Stimulated activated CD4-positive, alpha-beta T cell treated with anti-CD3 and anti-CD28 coated beads, Interleukin-4, amount 100 ng/mL, for 1 hour (primary cell): ENCODE results near the gene ATP11A.

ENCODE experiments used
- DNase-seq: peaks from one replicate; pipeline ENCODE4 v3.0.0-alpha.2; 2020

ATP11A gene

GRCh38 chr13:112898621-112899280 lies 208.9 kb downstream of the ATP11A start:
- DNase-seq, result no peak

- DNase-seq, result no peak
Measured at GRCh38 chr13:112899281-112900225, 209.7 kb downstream of the ATP11A start.

- no peak for DNase-seq
Measured at GRCh38 chr13:112900226-112900600, 210.4 kb downstream of the ATP11A start.

- no peak for DNase-seq
Measured at GRCh38 chr13:112900691-112901091, 210.9 kb downstream of the ATP11A start.

GRCh38 chr13:112902101-112902651 lies 212.3 kb downstream of the ATP11A start:
- DNase-seq, result no peak

GRCh38 chr13:112902669-112903068 lies 212.8 kb downstream of the ATP11A start:
- DNase-seq, result no peak

GRCh38 chr13:112903071-112903577 lies 213.3 kb downstream of the ATP11A start:
- DNase-seq, result no peak

GRCh38 chr13:112903606-112904195 lies 213.9 kb downstream of the ATP11A start:
- DNase-seq, result no peak

- no peak for DNase-seq
Measured at GRCh38 chr13:112904436-112904960, 214.7 kb downstream of the ATP11A start.

- DNase-seq, result no peak
Measured at GRCh38 chr13:112905086-112905485, 215.2 kb downstream of the ATP11A start.

GRCh38 chr13:112905619-112905989 lies 215.8 kb downstream of the ATP11A start:
- DNase-seq, result no peak

GRCh38 chr13:112905990-112906641 lies 216.3 kb downstream of the ATP11A start:
- DNase-seq, result no peak

- DNase-seq, result no peak
Measured at GRCh38 chr13:112907286-112907685, 217.4 kb downstream of the ATP11A start.

GRCh38 chr13:112907871-112908331 lies 218.1 kb downstream of the ATP11A start:
- no peak for DNase-seq

- DNase-seq, result no peak
Measured at GRCh38 chr13:112908342-112908741, 218.5 kb downstream of the ATP11A start.

GRCh38 chr13:112910016-112910415 lies 220.2 kb downstream of the ATP11A start:
- no peak for DNase-seq

GRCh38 chr13:112910616-112911280 lies 220.9 kb downstream of the ATP11A start:
- DNase-seq, result no peak

GRCh38 chr13:112911285-112911701 lies 221.5 kb downstream of the ATP11A start:
- DNase-seq, result no peak

GRCh38 chr13:112911883-112912282 lies 222.0 kb downstream of the ATP11A start:
- no peak for DNase-seq

- no peak for DNase-seq
Measured at GRCh38 chr13:112912726-112913440, 223.0 kb downstream of the ATP11A start.

- DNase-seq, result no peak
Measured at GRCh38 chr13:112916296-112916695, 226.5 kb downstream of the ATP11A start.
